Activated T-helper 2 cell treated with anti-CD3 and anti-CD28 coated beads, Interferon-gamma antibody, Interleukin-2, Interleukin-4, amounts not matched to agents 10 μg/mL and 5 μg/mL and 100 μg/mL, durations not matched to agents 14 hours and 24 hours and 36 hours (primary cell): ENCODE results near the gene PLA2G2C. TPM values are rescaled to one million over a fixed set of nuclear protein-coding genes. Genes with fewer than 3 reads are reported as not detected.

Experiments
- DNase-seq: peaks from one replicate; pipeline ENCODE4 v3.0.0; 2021; ENCODE audit warnings: low spot score
- H3K27ac Mint-ChIP-seq: one replicate; pipeline ENCODE4 v1.8.0; 2021; ENCODE audit warnings: mixed read lengths
- H3K27me3 Mint-ChIP-seq: one replicate; pipeline ENCODE4 v1.8.0; 2021; ENCODE audit warnings: low read depth, mixed read lengths
- H3K36me3 Mint-ChIP-seq: one replicate; pipeline ENCODE4 v1.8.0; 2021; ENCODE audit warnings: low read depth, mixed read lengths
- H3K4me1 Mint-ChIP-seq: one replicate; pipeline ENCODE4 v1.8.0; 2021; ENCODE audit warnings: low read depth, mixed read lengths
- H3K4me3 Mint-ChIP-seq: one replicate; pipeline ENCODE4 v1.8.0; 2021; ENCODE audit warnings: low read depth, mild to moderate bottlenecking, moderate library complexity, mixed read lengths
- H3K9me3 Mint-ChIP-seq: one replicate; pipeline ENCODE4 v1.8.0; 2021; ENCODE audit warnings: mixed read lengths
- intact Hi-C: fragments of 100-400 bp; cut with micrococcal nuclease; formaldehyde crosslinking; loops from one replicate; pipeline ENCODE4 v1.15.1; 2023
- total RNA-seq: library from RNA; stranded (reverse); gene quantifications from 2 replicates; pipeline ENCODE4 v1.2.3, GENCODE V29; 2022

PLA2G2C gene
- total RNA-seq, 1 donor from 2014 or later: 0.30 TPM

- H3K4me3 Mint-ChIP-seq: no peak overlapping the region
- intact Hi-C loops: loop anchor here (1.0 kb wide), 2 partner anchors 178 to 235 kb away; no protein-coding TSS in a partner anchor
- no peak overlapping the region for H3K27ac Mint-ChIP-seq
- DNase-seq: no peak
- H3K27me3 Mint-ChIP-seq: no peaks in the 10 kb centered on the region
- peaks cover 8% of the 10 kb centered on the region for H3K4me1 Mint-ChIP-seq
- H3K9me3 Mint-ChIP-seq: peaks cover 4% of the 10 kb centered on the region
- H3K36me3 Mint-ChIP-seq: no peaks in the 10 kb centered on the region
These were observed 33.3 kb downstream of the PLA2G2C start for GRCh38 chr1:20153000-20153418.

DNA sequence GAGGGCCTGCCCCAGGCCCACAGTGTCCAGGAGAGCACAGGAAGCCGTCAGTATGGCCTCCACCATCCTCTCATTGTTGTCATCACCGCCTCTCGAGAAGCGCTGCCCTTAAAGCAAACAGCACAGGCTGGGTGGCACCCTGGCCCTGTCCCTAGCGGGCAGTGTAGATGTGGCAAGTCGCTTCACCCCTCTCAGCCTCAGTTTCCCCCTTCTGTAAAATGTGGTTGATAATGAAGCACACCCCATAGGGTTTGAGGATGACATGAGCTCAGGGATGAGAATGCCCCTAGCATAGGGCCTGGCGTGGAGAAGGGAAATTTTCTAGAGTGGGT, 33.8 kb downstream of the PLA2G2C start:
- Mint-ChIP-seq H3K36me3 (no peaks in the 10 kb centered on the region), H3K27ac (no peak overlapping the region), H3K4me1 (peaks cover 8% of the 10 kb centered on the region), H3K4me3 (peak overlapping the region; percentile 49), H3K27me3 (no peaks in the 10 kb centered on the region), H3K9me3 (peaks cover 4% of the 10 kb centered on the region)
- no peak for DNase-seq
- intact Hi-C loops: loop anchor here (1.0 kb wide), 2 partner anchors 177 to 234 kb away; no protein-coding TSS in a partner anchor

GRCh38 chr1:20151906-20152598, 34.3 kb downstream of the PLA2G2C start:
- H3K9me3 Mint-ChIP-seq: no peaks in the 10 kb centered on the region
- H3K4me1 Mint-ChIP-seq: peaks cover 8% of the 10 kb centered on the region
- no peak overlapping the region for H3K27ac Mint-ChIP-seq
- H3K4me3 Mint-ChIP-seq: peak overlapping the region; percentile 49
- H3K36me3 Mint-ChIP-seq: no peaks in the 10 kb centered on the region
- peak; percentile 67 for DNase-seq
- intact Hi-C loops: loop anchor here (1.0 kb wide), 2 partner anchors 177 to 234 kb away; no protein-coding TSS in a partner anchor
- H3K27me3 Mint-ChIP-seq: no peaks in the 10 kb centered on the region

DNA sequence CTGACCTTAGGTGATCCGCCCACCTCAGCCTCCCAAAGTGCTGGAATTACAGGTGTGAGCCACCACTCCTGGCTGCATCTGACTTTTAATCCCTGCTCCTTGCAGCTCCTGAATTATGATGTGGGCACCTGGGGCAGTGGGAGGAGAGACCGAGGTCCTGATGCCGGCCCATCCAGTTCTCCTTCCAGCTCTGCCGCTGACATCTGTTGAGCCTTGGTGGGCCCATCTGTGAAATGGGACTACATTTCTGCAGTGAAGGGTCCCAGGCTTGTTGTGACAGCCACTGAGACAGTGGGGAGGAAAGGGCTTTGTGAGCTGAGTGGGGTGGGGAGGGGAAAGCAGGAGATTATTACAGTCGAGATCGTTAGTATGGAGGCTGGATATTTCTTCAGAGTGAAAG, 35.3 kb downstream of the PLA2G2C start:
- Mint-ChIP-seq H3K9me3 (no peaks in the 10 kb centered on the region), H3K27ac (no peak overlapping the region), H3K4me1 (peaks cover 8% of the 10 kb centered on the region), H3K36me3 (no peaks in the 10 kb centered on the region), H3K4me3 (no peak overlapping the region), H3K27me3 (no peaks in the 10 kb centered on the region)
- no peak for DNase-seq
- intact Hi-C loops: no loop called here

- intact Hi-C loops: no loop called here
- H3K9me3 Mint-ChIP-seq: no peaks in the 10 kb centered on the region
- H3K4me1 Mint-ChIP-seq: peaks cover 8% of the 10 kb centered on the region
- H3K4me3 Mint-ChIP-seq: no peak overlapping the region
- DNase-seq: no peak
- no peaks in the 10 kb centered on the region for H3K36me3 Mint-ChIP-seq
- H3K27me3 Mint-ChIP-seq: no peaks in the 10 kb centered on the region
- no peak overlapping the region for H3K27ac Mint-ChIP-seq
These were observed 36.0 kb downstream of the PLA2G2C start for GRCh38 chr1:20150326-20150705.

GRCh38 chr1:20149601-20150325, 36.6 kb downstream of the PLA2G2C start:
- DNase-seq: no peak
- intact Hi-C loops: no loop called here
- Mint-ChIP-seq H3K4me1 (peaks cover 6% of the 10 kb centered on the region), H3K4me3 (no peak overlapping the region), H3K27ac (no peak overlapping the region), H3K27me3 (no peaks in the 10 kb centered on the region), H3K36me3 (no peaks in the 10 kb centered on the region), H3K9me3 (no peaks in the 10 kb centered on the region)

- Mint-ChIP-seq H3K9me3 (no peaks in the 10 kb centered on the region), H3K27me3 (no peaks in the 10 kb centered on the region), H3K27ac (no peak overlapping the region), H3K4me1 (no peaks in the 10 kb centered on the region), H3K4me3 (no peak overlapping the region), H3K36me3 (no peaks in the 10 kb centered on the region)
- no peak for DNase-seq
- intact Hi-C loops: no loop called here
These were observed 37.5 kb downstream of the PLA2G2C start for GRCh38 chr1:20148571-20149500.

GRCh38 chr1:20147846-20148570, 38.3 kb downstream of the PLA2G2C start:
- no peak overlapping the region for H3K4me3 Mint-ChIP-seq
- H3K36me3 Mint-ChIP-seq: no peaks in the 10 kb centered on the region
- no peaks in the 10 kb centered on the region for H3K4me1 Mint-ChIP-seq
- no peak overlapping the region for H3K27ac Mint-ChIP-seq
- intact Hi-C loops: no loop called here
- H3K27me3 Mint-ChIP-seq: no peaks in the 10 kb centered on the region
- DNase-seq: no peak
- no peaks in the 10 kb centered on the region for H3K9me3 Mint-ChIP-seq

DNA sequence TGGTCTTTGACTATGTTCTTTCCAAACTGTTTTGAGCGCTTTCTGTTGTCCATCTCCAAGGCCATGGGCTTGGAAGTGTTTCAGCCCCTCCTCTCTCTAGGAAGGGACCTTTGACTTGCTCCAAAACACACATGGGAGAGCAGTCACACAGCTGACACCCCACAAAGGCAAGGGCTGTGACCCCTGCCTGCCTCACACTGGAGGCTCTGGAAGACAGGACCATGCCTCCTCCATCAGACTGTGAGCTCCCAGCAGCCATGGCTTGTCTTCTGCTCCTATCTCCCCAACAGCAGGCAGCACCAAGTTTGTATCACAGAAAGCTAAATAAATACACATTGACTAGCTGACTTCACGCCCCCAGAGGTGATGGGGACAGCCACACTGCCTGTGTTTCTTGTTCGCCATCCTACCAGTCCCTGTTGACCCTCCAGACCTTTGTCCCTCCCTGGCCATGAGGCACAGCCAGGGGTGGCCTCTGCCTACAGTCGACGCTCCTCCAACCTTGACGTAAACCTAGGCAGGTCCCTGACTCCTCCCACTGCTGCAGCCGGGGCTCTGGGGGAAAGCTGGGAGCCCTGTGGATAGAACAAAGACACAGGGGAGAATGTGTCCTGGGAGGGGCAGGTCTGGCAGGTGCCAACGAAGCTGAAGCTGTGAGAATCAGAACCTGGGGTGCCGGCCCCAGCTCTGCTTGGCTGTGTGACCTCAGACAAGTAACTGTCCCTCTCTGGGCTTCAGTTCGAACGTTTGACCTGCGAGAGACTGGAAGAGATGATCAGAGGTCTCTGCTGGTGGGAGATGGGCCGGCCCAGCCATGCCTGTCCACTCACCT, 42.4 kb downstream of the PLA2G2C start:
- H3K9me3 Mint-ChIP-seq: no peaks in the 10 kb centered on the region
- no peak for DNase-seq
- no peaks in the 10 kb centered on the region for H3K27me3 Mint-ChIP-seq
- H3K36me3 Mint-ChIP-seq: no peaks in the 10 kb centered on the region
- no peaks in the 10 kb centered on the region for H3K4me1 Mint-ChIP-seq
- H3K4me3 Mint-ChIP-seq: no peak overlapping the region
- no peak overlapping the region for H3K27ac Mint-ChIP-seq
- intact Hi-C loops: no loop called here

- H3K36me3 Mint-ChIP-seq: no peaks in the 10 kb centered on the region
- H3K9me3 Mint-ChIP-seq: no peaks in the 10 kb centered on the region
- no peak overlapping the region for H3K27ac Mint-ChIP-seq
- no peak for DNase-seq
- no peaks in the 10 kb centered on the region for H3K27me3 Mint-ChIP-seq
- H3K4me1 Mint-ChIP-seq: no peaks in the 10 kb centered on the region
- no peak overlapping the region for H3K4me3 Mint-ChIP-seq
- intact Hi-C loops: no loop called here
These were observed 43.0 kb downstream of the PLA2G2C start for GRCh38 chr1:20143318-20143717.

- no peaks in the 10 kb centered on the region for H3K9me3 Mint-ChIP-seq
- no peaks in the 10 kb centered on the region for H3K4me1 Mint-ChIP-seq
- DNase-seq: no peak
- no peaks in the 10 kb centered on the region for H3K36me3 Mint-ChIP-seq
- H3K27ac Mint-ChIP-seq: no peak overlapping the region
- no peaks in the 10 kb centered on the region for H3K27me3 Mint-ChIP-seq
- no peak overlapping the region for H3K4me3 Mint-ChIP-seq
- intact Hi-C loops: no loop called here
These were observed 44.2 kb downstream of the PLA2G2C start for GRCh38 chr1:20142001-20142710.
